ENCODE results near the gene CDH13. TPM values are rescaled to one million over a fixed set of nuclear protein-coding genes. Genes with fewer than 3 reads are reported as not detected.

Gene CDH13
- total and polyA plus RNA-seq, 12 donors = 0.86 to 30.6 (median 2.4) TPM

DNA sequence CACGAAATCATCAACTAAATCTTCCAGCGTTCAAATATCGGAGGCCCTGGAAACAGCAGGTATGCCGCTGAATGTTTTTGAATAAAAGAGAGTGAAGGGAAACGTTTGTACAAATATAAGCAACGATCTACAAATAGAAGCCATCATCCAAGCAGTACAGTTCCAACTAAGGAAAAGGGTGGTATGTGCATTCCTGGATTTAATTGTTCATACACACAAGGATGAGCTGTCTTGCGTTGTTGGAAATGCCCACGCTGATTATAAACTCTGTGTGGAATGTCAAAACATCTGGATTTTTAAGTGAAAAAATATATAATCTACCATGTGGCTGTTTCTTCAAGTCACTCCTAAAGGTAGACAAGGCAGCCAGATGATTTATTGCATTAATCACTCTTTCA is 989.2 kb downstream of the CDH13 start:
- Histone ChIP-seq H3K27me3 (no peaks in the 10 kb centered on the region), H3K27ac (no peak overlapping the region), H3K4me3 (no peak overlapping the region), H3K4me1 (replicated peaks in 1 of 2) (no peaks in the 10 kb centered on the region), H3K36me3 (replicated peaks in 1 of 2) (no peaks in the 10 kb centered on the region), H3K9me3 (replicated peaks in 1 of 3) (no peaks in the 10 kb centered on the region)
- intact Hi-C loops (cut with DNase I) = no loop called here
- no peak for DNase-seq
- WGBS, 4 donors = 78 to 86% (median 81%) methylated on average over 8 of the region's 8 CpGs
- TF ChIP-seq, protein P1, sequence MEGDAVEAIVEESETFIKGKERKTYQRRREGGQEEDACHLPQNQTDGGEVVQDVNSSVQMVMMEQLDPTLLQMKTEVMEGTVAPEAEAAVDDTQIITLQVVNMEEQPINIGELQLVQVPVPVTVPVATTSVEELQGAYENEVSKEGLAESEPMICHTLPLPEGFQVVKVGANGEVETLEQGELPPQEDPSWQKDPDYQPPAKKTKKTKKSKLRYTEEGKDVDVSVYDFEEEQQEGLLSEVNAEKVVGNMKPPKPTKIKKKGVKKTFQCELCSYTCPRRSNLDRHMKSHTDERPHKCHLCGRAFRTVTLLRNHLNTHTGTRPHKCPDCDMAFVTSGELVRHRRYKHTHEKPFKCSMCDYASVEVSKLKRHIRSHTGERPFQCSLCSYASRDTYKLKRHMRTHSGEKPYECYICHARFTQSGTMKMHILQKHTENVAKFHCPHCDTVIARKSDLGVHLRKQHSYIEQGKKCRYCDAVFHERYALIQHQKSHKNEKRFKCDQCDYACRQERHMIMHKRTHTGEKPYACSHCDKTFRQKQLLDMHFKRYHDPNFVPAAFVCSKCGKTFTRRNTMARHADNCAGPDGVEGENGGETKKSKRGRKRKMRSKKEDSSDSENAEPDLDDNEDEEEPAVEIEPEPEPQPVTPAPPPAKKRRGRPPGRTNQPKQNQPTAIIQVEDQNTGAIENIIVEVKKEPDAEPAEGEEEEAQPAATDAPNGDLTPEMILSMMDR (IDR thresholded peaks at IDR 0.05) = no peak
- TF ChIP-seq POLR2A (IDR thresholded peaks at IDR 0.05) = no peak

GRCh38 chr16:83619381-83620150 is 992.8 kb downstream of the CDH13 start:
- no peak for DNase-seq
- TF ChIP-seq, protein P1 (IDR thresholded peaks at IDR 0.05) = no peak
- no peak for TF ChIP-seq POLR2A (IDR thresholded peaks at IDR 0.05)
- WGBS, 4 donors = 40 to 63% (median 51%) methylated on average over 10 to 12 of the region's 12 CpGs

GRCh38 chr16:83622010-83622409 is 995.2 kb downstream of the CDH13 start:
- TF ChIP-seq, protein P1 (IDR thresholded peaks at IDR 0.05) = no peak
- no peak for TF ChIP-seq POLR2A (IDR thresholded peaks at IDR 0.05)
- intact Hi-C loops (cut with DNase I) = no loop called here
- H3K4me3 ChIP-seq = no peak overlapping the region
- no peaks in the 10 kb centered on the region for H3K36me3 ChIP-seq (replicated peaks in 1 of 2)
- 74 to 87% (median 75%) methylated on average over 7 of the region's 7 CpGs for WGBS, 4 donors
- H3K9me3 ChIP-seq (replicated peaks in 1 of 3) = no peaks in the 10 kb centered on the region
- no peak overlapping the region for H3K27ac ChIP-seq
- no peaks in the 10 kb centered on the region for H3K4me1 ChIP-seq (replicated peaks in 1 of 2)
- no peaks in the 10 kb centered on the region for H3K27me3 ChIP-seq
- no peak for DNase-seq

More at GRCh38 chr16:83619381-83620150, 992.8 kb downstream of the CDH13 start:
- H3K27ac ChIP-seq = no peak overlapping the region
- no peaks in the 10 kb centered on the region for H3K27me3 ChIP-seq
- H3K4me3 ChIP-seq = no peak overlapping the region
- H3K4me1 ChIP-seq (replicated peaks in 1 of 2) = no peaks in the 10 kb centered on the region
- H3K36me3 ChIP-seq (replicated peaks in 1 of 2) = no peaks in the 10 kb centered on the region
- no peaks in the 10 kb centered on the region for H3K9me3 ChIP-seq (replicated peaks in 1 of 3)
- intact Hi-C loops (cut with DNase I) = no loop called here

- H3K4me1 ChIP-seq (replicated peaks in 1 of 2) = no peaks in the 10 kb centered on the region
- H3K4me3 ChIP-seq = no peak overlapping the region
- DNase-seq = no peak
- TF ChIP-seq POLR2A (IDR thresholded peaks at IDR 0.05) = no peak
- TF ChIP-seq, protein P1 (IDR thresholded peaks at IDR 0.05) = no peak
- intact Hi-C loops (cut with DNase I) = no loop called here
- H3K27me3 ChIP-seq = no peaks in the 10 kb centered on the region
- H3K36me3 ChIP-seq (replicated peaks in 1 of 2) = no peaks in the 10 kb centered on the region
- H3K9me3 ChIP-seq (replicated peaks in 1 of 3) = no peaks in the 10 kb centered on the region
- 68 to 79% (median 70%) methylated on average over 15 to 17 of the region's 17 CpGs for WGBS, 4 donors
- no peak overlapping the region for H3K27ac ChIP-seq
Measured at GRCh38 chr16:83623091-83623730, 996.4 kb downstream of the CDH13 start.

Measured in adrenal gland (tissue), 12 donors.